Measurements from ENCODE around the gene AQP6.

DNA sequence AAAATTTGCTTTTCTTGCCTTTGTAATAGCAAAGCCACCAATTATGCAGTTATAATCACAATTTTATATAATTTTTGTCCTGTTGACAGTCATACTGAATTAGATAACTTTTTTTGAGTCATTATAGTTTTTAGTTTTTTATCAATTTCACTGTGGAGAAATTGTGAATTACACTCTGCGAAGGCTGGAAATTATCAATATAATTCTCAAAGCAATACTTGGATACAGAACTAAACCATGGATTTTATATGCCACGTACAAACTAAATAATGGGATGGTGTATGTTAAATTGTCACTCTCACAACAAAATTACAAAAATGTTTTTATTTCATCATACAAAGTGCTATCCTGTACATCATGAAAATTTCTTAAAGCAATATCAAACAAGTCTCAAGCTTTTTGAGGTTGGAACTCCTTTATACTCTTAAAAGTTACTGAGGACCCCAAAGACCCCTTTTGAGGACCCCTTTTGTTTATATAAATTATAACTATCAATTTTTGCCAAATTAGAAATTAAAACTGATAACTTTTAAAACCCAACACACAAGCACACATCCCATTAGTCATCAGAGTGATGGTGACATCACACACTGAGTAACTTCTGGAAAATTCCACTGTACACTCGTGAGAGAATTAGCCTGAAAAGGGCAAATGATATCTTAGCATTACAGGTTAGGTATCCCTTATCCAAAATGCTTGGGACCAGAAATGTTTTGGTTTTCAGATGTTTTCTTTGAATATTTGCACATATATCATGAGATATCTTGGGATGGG lies 42.0 kb upstream of the AQP6 start:
- TF ChIP-seq, protein P1, sequence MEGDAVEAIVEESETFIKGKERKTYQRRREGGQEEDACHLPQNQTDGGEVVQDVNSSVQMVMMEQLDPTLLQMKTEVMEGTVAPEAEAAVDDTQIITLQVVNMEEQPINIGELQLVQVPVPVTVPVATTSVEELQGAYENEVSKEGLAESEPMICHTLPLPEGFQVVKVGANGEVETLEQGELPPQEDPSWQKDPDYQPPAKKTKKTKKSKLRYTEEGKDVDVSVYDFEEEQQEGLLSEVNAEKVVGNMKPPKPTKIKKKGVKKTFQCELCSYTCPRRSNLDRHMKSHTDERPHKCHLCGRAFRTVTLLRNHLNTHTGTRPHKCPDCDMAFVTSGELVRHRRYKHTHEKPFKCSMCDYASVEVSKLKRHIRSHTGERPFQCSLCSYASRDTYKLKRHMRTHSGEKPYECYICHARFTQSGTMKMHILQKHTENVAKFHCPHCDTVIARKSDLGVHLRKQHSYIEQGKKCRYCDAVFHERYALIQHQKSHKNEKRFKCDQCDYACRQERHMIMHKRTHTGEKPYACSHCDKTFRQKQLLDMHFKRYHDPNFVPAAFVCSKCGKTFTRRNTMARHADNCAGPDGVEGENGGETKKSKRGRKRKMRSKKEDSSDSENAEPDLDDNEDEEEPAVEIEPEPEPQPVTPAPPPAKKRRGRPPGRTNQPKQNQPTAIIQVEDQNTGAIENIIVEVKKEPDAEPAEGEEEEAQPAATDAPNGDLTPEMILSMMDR (IDR thresholded peaks at IDR 0.05; ENCODE audit: borderline replicate concordance, extremely low read depth, low read length, poor library complexity, severe bottlenecking), result no peak
- TF ChIP-seq EZH2 (IDR thresholded peaks at IDR 0.05; ENCODE audit: borderline replicate concordance, low read depth, low read length, severe bottlenecking), result no peak
